HG03066 (cell line): ENCODE results near the gene TRIP10.

ENCODE experiments used
- ATAC-seq: cut with Tn5 transposase; IDR thresholded peaks from one replicate; pipeline ENCODE4 v1.9.1; 2021; ENCODE audit warnings: low read depth; ENCODE audit not compliant: unreplicated experiment

Gene TRIP10

GRCh38 chr19:6711605-6712004, 27.9 kb upstream of the TRIP10 start:
- ATAC-seq = no peak

- no peak for ATAC-seq
These were observed 27.2 kb upstream of the TRIP10 start for GRCh38 chr19:6712231-6712630.

GRCh38 chr19:6712692-6713670, 26.5 kb upstream of the TRIP10 start:
- no peak for ATAC-seq

- no peak for ATAC-seq
These were observed 25.4 kb upstream of the TRIP10 start for GRCh38 chr19:6713773-6714692.

- ATAC-seq = no peak
These were observed 24.5 kb upstream of the TRIP10 start for GRCh38 chr19:6714749-6715555.

GRCh38 chr19:6716610-6716970, 22.9 kb upstream of the TRIP10 start:
- no peak for ATAC-seq

- ATAC-seq = no peak
These were observed 22.4 kb upstream of the TRIP10 start for GRCh38 chr19:6717036-6717435.

- ATAC-seq = no peak
These were observed 22.0 kb upstream of the TRIP10 start for GRCh38 chr19:6717441-6717971.

GRCh38 chr19:6718111-6718740, 21.3 kb upstream of the TRIP10 start:
- ATAC-seq = no peak

GRCh38 chr19:6718741-6719539, 20.5 kb upstream of the TRIP10 start:
- ATAC-seq = no peak

GRCh38 chr19:6719540-6719861, 20.0 kb upstream of the TRIP10 start:
- no peak for ATAC-seq

GRCh38 chr19:6719992-6720368, 19.5 kb upstream of the TRIP10 start:
- no peak for ATAC-seq

- no peak for ATAC-seq
These were observed 18.9 kb upstream of the TRIP10 start, which contains the start of gene C3 for GRCh38 chr19:6720369-6721137. Gene C3, minus strand, starts transcription at chr19:6720650. Its CDS starts 61 bp downstream, at chr19:6720589.

- ATAC-seq = no peak
These were observed 18.4 kb upstream of the TRIP10 start for GRCh38 chr19:6721138-6721474.

GRCh38 chr19:6721773-6722172, 17.7 kb upstream of the TRIP10 start:
- ATAC-seq = no peak

- no peak for ATAC-seq
These were observed 16.3 kb upstream of the TRIP10 start for GRCh38 chr19:6723108-6723618.

- no peak for ATAC-seq
These were observed 15.7 kb upstream of the TRIP10 start for GRCh38 chr19:6723738-6724137.
